IMR-90 (cell line): ENCODE measurements around the gene RUSF1. TPM values are rescaled to one million over a fixed set of nuclear protein-coding genes. Genes with fewer than 3 reads are reported as not detected.
A peak's percentile ranks its signal among the peaks of the same experiment; 100 is the strongest.

Experiments
- ATAC-seq: fragments of 200-7000 bp; cut with Tn5 transposase; 2 replicates; pipeline ENCODE4 v1.9.1; 2020; ENCODE audit warnings: low read depth, mild to moderate bottlenecking, moderate library complexity
- BruUV-seq: library from RNA; stranded (reverse); fragments of 400-500 nt; replicated peaks from 2 replicates; lab custom pipeline; 2021; lab: Mats Ljungman, UMichigan
- CTCF ChIA-PET: fragments of 300-600 bp; formaldehyde crosslinking; extraction: SDS; loops from one replicate; lab custom pipeline; 2021; ENCODE audit warnings: antibody characterized with exemption; lab: Yijun Ruan, JAX
- POLR2A ChIA-PET: fragments of 300-600 bp; sonication (Branson Sonifier 250); formaldehyde crosslinking; loops from one replicate; lab custom pipeline; 2022; ENCODE audit warnings: antibody characterized with exemption; ENCODE audit not compliant: unreplicated experiment; lab: Charles Lee
- DNase-seq: peaks from one replicate; pipeline ENCODE4 v3.0.0; 2013
- H2AFZ ChIP-seq: replicated peaks from 2 replicates; pipeline ENCODE3; 2013; ENCODE audit warnings: low read length, mild to moderate bottlenecking; ENCODE audit not compliant: poor library complexity
- H2AK5ac ChIP-seq: 2 replicates; pipeline ENCODE4 v1.6.1; 2013; ENCODE audit warnings: low read depth, low read length, inconsistent platforms
- H2AK9ac ChIP-seq: replicated peaks from 2 replicates; pipeline ENCODE3; 2013; ENCODE audit warnings: mild to moderate bottlenecking, low read depth, low read length, moderate library complexity; ENCODE audit not compliant: poor library complexity
- H2BK120ac ChIP-seq: 2 replicates; pipeline ENCODE4 v1.6.1; 2013; ENCODE audit warnings: low read depth, low read length, inconsistent platforms
- H2BK15ac ChIP-seq: 3 replicates; pipeline ENCODE4 v1.6.1; 2013; ENCODE audit warnings: low read depth, low read length, inconsistent platforms
- H2BK20ac ChIP-seq: 2 replicates; pipeline ENCODE4 v1.6.1; 2013; ENCODE audit warnings: low read depth, mild to moderate bottlenecking, inconsistent platforms, low read length, moderate library complexity
- H2BK5ac ChIP-seq: 2 replicates; pipeline ENCODE4 v1.6.1; 2013; ENCODE audit warnings: mild to moderate bottlenecking, low read depth, low read length, inconsistent platforms; ENCODE audit not compliant: poor library complexity, severe bottlenecking
- H3K14ac ChIP-seq: replicated peaks from 2 replicates; pipeline ENCODE4 v1.6.1; 2013; ENCODE audit warnings: low read depth, low read length, inconsistent platforms
- H3K18ac ChIP-seq: 2 replicates; pipeline ENCODE4 v1.6.1; 2013; ENCODE audit warnings: low read depth, low read length, control low read depth
- H3K23ac ChIP-seq: 2 replicates; pipeline ENCODE4 v1.6.1; 2013; ENCODE audit warnings: low read depth, low read length, inconsistent platforms
- H3K27ac ChIP-seq: 2 replicates; pipeline ENCODE4 v1.5.1; 2013; ENCODE audit warnings: mild to moderate bottlenecking, control low read depth, low read length; ENCODE audit not compliant: insufficient read depth
- H3K27me3 ChIP-seq: 2 replicates; pipeline ENCODE4 v1.6.1; 2013; ENCODE audit warnings: low read length; ENCODE audit not compliant: control insufficient read depth, insufficient read depth
- H3K36me3 ChIP-seq: 2 replicates; pipeline ENCODE4 v1.6.1; 2013; ENCODE audit warnings: low read length, mixed read lengths; ENCODE audit not compliant: control insufficient read depth, insufficient read depth
- H3K4ac ChIP-seq: 2 replicates; pipeline ENCODE4 v1.6.1; 2013; ENCODE audit warnings: low read depth, low read length, inconsistent platforms
- H3K4me1 ChIP-seq: 2 replicates; pipeline ENCODE4 v1.6.1; 2013; ENCODE audit warnings: low read length, mixed read lengths; ENCODE audit not compliant: control insufficient read depth, insufficient read depth
- H3K4me2 ChIP-seq: 2 replicates; pipeline ENCODE4 v1.6.1; 2013; ENCODE audit warnings: low read depth, mild to moderate bottlenecking, control low read depth, low read length, moderate library complexity
- H3K4me3 ChIP-seq: 2 replicates; pipeline ENCODE4 v1.5.1; 2013; ENCODE audit warnings: low read depth, mild to moderate bottlenecking, control low read depth, low read length, moderate library complexity; ENCODE audit not compliant: insufficient read depth
- H3K56ac ChIP-seq: 2 replicates; pipeline ENCODE4 v1.6.1; 2013; ENCODE audit warnings: low read length, inconsistent platforms; ENCODE audit not compliant: insufficient read depth; ENCODE audit errors: extremely low read depth
- H3K79me1 ChIP-seq, 2 experiments: 2 replicates each; pipeline ENCODE4 v1.6.1; 2013; ENCODE audit warnings: low read length in 2 of 2, inconsistent platforms in 1 of 2, low read depth in 1 of 2
- H3K9ac ChIP-seq: 2 replicates; pipeline ENCODE4 v1.6.1; 2013; ENCODE audit warnings: low read depth, low read length, control low read depth
- H3K9me1 ChIP-seq: 2 replicates; pipeline ENCODE4 v1.6.1; 2013; ENCODE audit warnings: low read length, inconsistent platforms; ENCODE audit not compliant: insufficient read depth
- H3K9me3 ChIP-seq: 2 replicates; pipeline ENCODE4 v1.6.1; 2013; ENCODE audit warnings: low read length; ENCODE audit not compliant: control insufficient read depth, insufficient read depth
- H4K20me1 ChIP-seq: 2 replicates; pipeline ENCODE4 v1.6.1; 2013; ENCODE audit warnings: low read length, inconsistent platforms; ENCODE audit not compliant: insufficient read depth
- H4K5ac ChIP-seq: 2 replicates; pipeline ENCODE4 v1.6.1; 2013; ENCODE audit warnings: mild to moderate bottlenecking, low read depth, low read length, control low read depth
- H4K8ac ChIP-seq, 2 experiments: 2 replicates each; pipeline ENCODE4 v1.6.1; 2013; ENCODE audit warnings: low read depth in 2 of 2, low read length in 2 of 2, control low read depth in 1 of 2, inconsistent platforms in 1 of 2
- H4K91ac ChIP-seq: 2 replicates; pipeline ENCODE4 v1.6.1; 2013; ENCODE audit warnings: low read depth, low read length, inconsistent platforms; ENCODE audit not compliant: insufficient read depth
- ELK1 ChIP-seq: fragments of 150-350 bp; IDR thresholded peaks from 2 replicates; pipeline ENCODE4 v1.6.1; 2016; ENCODE audit warnings: low read depth, mild to moderate bottlenecking, low read length, moderate library complexity, borderline replicate concordance
- MAZ ChIP-seq: IDR thresholded peaks from 2 replicates; pipeline ENCODE4 v1.6.1; 2012; ENCODE audit warnings: low read depth, mild to moderate bottlenecking, low read length, improper control_type of control experiment, moderate library complexity, borderline replicate concordance
- NFE2L2 ChIP-seq: fragments of 150-350 bp; IDR thresholded peaks from 2 replicates; pipeline ENCODE4 v1.6.1; 2016; ENCODE audit warnings: low read depth, mild to moderate bottlenecking, low read length
- POLR2A ChIP-seq: IDR thresholded peaks from 2 replicates; pipeline ENCODE4 v1.6.1; 2012; ENCODE audit warnings: mild to moderate bottlenecking, low read depth, low read length
- RAD21 ChIP-seq: IDR thresholded peaks from 2 replicates; pipeline ENCODE4 v1.6.1; 2012; ENCODE audit warnings: low read length, improper control_type of control experiment
- RFX5 ChIP-seq: IDR thresholded peaks from 2 replicates; pipeline ENCODE4 v1.8.0; 2012; ENCODE audit warnings: low read depth, mild to moderate bottlenecking, low read length, moderate library complexity
- SMC3 ChIP-seq: fragments of 150-350 bp; IDR thresholded peaks from 2 replicates; pipeline ENCODE4 v1.6.1; 2016; ENCODE audit warnings: low read depth, mild to moderate bottlenecking, antibody characterized with exemption, low read length, moderate library complexity
- USF2 ChIP-seq: fragments of 150-350 bp; IDR thresholded peaks from 2 replicates; pipeline ENCODE4 v1.6.1; 2017; ENCODE audit warnings: mild to moderate bottlenecking, antibody characterized with exemption, low read length, low read depth
- WGBS, 2 experiments: methylation state at CpG; one replicate each; pipeline versions ENCODE4 v1.1.5 to v1.1.7; 2013; ENCODE audit warnings: missing lambda C conversion rate in 2 of 2; ENCODE audit not compliant: insufficient read length in 1 of 2; ENCODE audit errors: extremely low coverage in 2 of 2; 5-methylcytosine and 5-hydroxymethylcytosine counted together
- dilution Hi-C: fragments of 300-500 bp; cut with HindIII; formaldehyde crosslinking; loops from one replicate; pipeline ENCODE4 v1.14.3; 2018; ENCODE audit warnings: low sequenced_read_pairs; ENCODE audit not compliant: unreplicated experiment
- in situ Hi-C: fragments of 300-500 bp; cut with MboI; formaldehyde crosslinking; loops from 3 replicates; pipeline ENCODE4 v1.14.3; 2019; ENCODE audit warnings: low sequenced_read_pairs, inconsistent platforms, mixed read lengths
- intact Hi-C: fragments of 100-400 bp; cut with micrococcal nuclease; formaldehyde crosslinking; loops from 2 replicates; pipeline ENCODE4 v1.10.0; 2022
- polyA plus RNA-seq, 3 experiments: library from polyadenylated mRNA; depleted of rRNA; stranded (reverse); fragments of >200 nt; gene quantifications; 2 replicates each; pipeline ENCODE4 v1.2.3, GENCODE V29; 2012; ENCODE audit warnings: low replicate concordance in 1 of 3
- total RNA-seq: library from RNA; depleted of rRNA; stranded (reverse); fragments of >200 nt; gene quantifications from 2 replicates; pipeline ENCODE4 v1.2.3, GENCODE V29; 2012

RUSF1 gene
- total and polyA plus RNA-seq, 2 of the 4 experiments (the other 2 are of a cell fraction): 22.9 to 65.0 TPM

DNA sequence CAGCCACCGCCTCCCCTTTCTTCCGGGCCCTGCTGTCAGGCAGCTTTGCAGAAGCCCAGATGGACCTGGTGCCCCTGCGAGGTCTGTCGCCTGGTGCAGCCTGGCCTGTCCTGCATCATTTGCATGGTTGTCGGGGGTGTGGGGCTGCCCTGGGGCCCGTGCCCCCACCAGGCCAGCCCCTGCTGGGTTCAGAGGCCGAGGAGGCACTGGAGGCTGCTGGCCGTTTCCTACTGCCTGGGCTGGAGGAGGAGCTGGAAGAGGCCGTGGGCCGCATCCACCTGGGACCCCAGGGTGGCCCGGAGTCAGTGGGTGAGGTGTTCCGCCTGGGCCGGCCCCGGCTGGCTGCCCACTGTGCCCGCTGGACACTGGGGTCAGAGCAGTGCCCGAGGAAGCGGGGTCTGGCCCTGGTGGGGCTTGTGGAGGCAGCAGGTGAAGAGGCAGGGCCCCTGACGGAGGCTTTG, 41.8 kb downstream of the RUSF1 start:
- 89% methylated on average over 8 of the region's 18 CpGs; no CpG with 5 or more reads in 1 of the 2 experiments for WGBS, 2 experiments
- ATAC-seq: no peak
- CTCF ChIA-PET: no interaction called here

More for the DNA sequence above, 41.8 kb downstream of the RUSF1 start:
- peak overlapping the region; percentile 42 for H2AK9ac ChIP-seq
- no peak overlapping the region for H2BK15ac ChIP-seq
- H4K20me1 ChIP-seq: no peaks in the 10 kb centered on the region
- no peak overlapping the region for H3K23ac ChIP-seq
- no peak overlapping the region for H3K4ac ChIP-seq
- H3K36me3 ChIP-seq: peaks cover 30% of the 10 kb centered on the region
- no peak overlapping the region for H2BK20ac ChIP-seq
- TF ChIP-seq NFE2L2 (no peak), RFX5 (no peak), MAZ (no peak), POLR2A (no peak), SMC3 (no peak), USF2 (no peak), ELK1 (no peak), RAD21 (no peak)
- peaks cover 11% of the 10 kb centered on the region; the same call in 1 of the 2 replicates for H3K9me1 ChIP-seq
- BruUV-seq: no TSS peak
- no peak overlapping the region for H4K8ac ChIP-seq
- no peak overlapping the region for H3K9ac ChIP-seq
- H3K14ac ChIP-seq: no peak overlapping the region
- H3K27ac ChIP-seq: no peak overlapping the region
- DNase-seq: no peak
- dilution Hi-C loops (no loop called here), intact Hi-C loops (no loop called here), in situ Hi-C loops (loop anchor here (10.0 to 25.0 kb wide), 2 partner anchors 392 to 396 kb away; partner anchors contain the start of genes ZNF267, ZNF646 and ZNF668)
- H3K4me3 ChIP-seq: no peak overlapping the region
- H3K4me2 ChIP-seq: no peak overlapping the region
- no peaks in the 10 kb centered on the region for H3K9me3 ChIP-seq
- peaks cover 7 to 16% of the 10 kb centered on the region in 2 experiments for H3K79me1 ChIP-seq
- no peak overlapping the region for H2AK5ac ChIP-seq
- H4K5ac ChIP-seq: no peak overlapping the region
- H4K91ac ChIP-seq: no peak overlapping the region
- no peak overlapping the region for H2AFZ ChIP-seq
- no peak overlapping the region for H3K56ac ChIP-seq
- no peak overlapping the region for H3K18ac ChIP-seq
- H3K27me3 ChIP-seq: no peaks in the 10 kb centered on the region
- H2BK5ac ChIP-seq: no peak overlapping the region
- no peak overlapping the region for H2BK120ac ChIP-seq
- POLR2A ChIA-PET: no interaction called here
- peaks cover 7% of the 10 kb centered on the region for H3K4me1 ChIP-seq
